MCF 10A (cell line): ENCODE measurements around the gene PPP6R3. TPM values are rescaled to one million over a fixed set of nuclear protein-coding genes. Genes with fewer than 3 reads are reported as not detected.
A peak's percentile ranks its signal among the peaks of the same experiment; 100 is the strongest.
"Not testable (repeated sequence)": the region's sequence is repeated elsewhere in the genome, so short reads cannot be mapped to it uniquely, and the experiment has no call there.

Experiments
- BruUV-seq: library from RNA; stranded (reverse); fragments of 400-500 nt; replicated peaks from 2 replicates; lab custom pipeline; 2021; lab: Mats Ljungman, UMichigan
- CTCF ChIA-PET: fragments of 300-600 bp; sonication (Branson Sonifier 250); formaldehyde crosslinking; extraction: SDS; loops from one replicate; lab custom pipeline; 2021; ENCODE audit warnings: antibody characterized with exemption, inconsistent platforms; lab: Yijun Ruan, JAX
- POLR2A ChIA-PET: fragments of 300-600, 350-650 bp; sonication (Branson Sonifier 250); formaldehyde crosslinking; extraction: SDS; loops from one replicate; lab custom pipeline; 2020; ENCODE audit warnings: antibody characterized with exemption, inconsistent platforms; lab: Yijun Ruan, JAX
- DNase-seq: peaks from one replicate; pipeline ENCODE4 v3.0.0-alpha.2; 2018; ENCODE audit not compliant: unreplicated experiment
- H3K27ac Mint-ChIP-seq: one replicate; pipeline ENCODE4 v1.8.0; 2022; ENCODE audit warnings: mild to moderate bottlenecking, low read depth, mixed read lengths; ENCODE audit not compliant: unreplicated experiment
- H3K27me3 Mint-ChIP-seq: one replicate; pipeline ENCODE4 v1.8.0; 2022; ENCODE audit warnings: mixed read lengths; ENCODE audit not compliant: insufficient read depth, unreplicated experiment
- H3K36me3 Mint-ChIP-seq: one replicate; pipeline ENCODE4 v1.8.0; 2022; ENCODE audit warnings: mild to moderate bottlenecking, moderate library complexity, mixed read lengths; ENCODE audit not compliant: insufficient read depth, unreplicated experiment
- H3K4me1 Mint-ChIP-seq: one replicate; pipeline ENCODE4 v1.8.0; 2022; ENCODE audit warnings: mixed read lengths; ENCODE audit not compliant: insufficient read depth, unreplicated experiment
- H3K4me3 Mint-ChIP-seq: one replicate; pipeline ENCODE4 v1.8.0; 2022; ENCODE audit warnings: mild to moderate bottlenecking, moderate library complexity, mixed read lengths; ENCODE audit not compliant: unreplicated experiment
- H3K9me3 Mint-ChIP-seq: one replicate; pipeline ENCODE4 v1.8.0; 2022; ENCODE audit warnings: mixed read lengths; ENCODE audit not compliant: unreplicated experiment
- CTCF ChIP-seq: fragments of 200-600 bp; IDR thresholded peaks from one replicate; pipeline ENCODE4 v1.8.0; 2022; ENCODE audit warnings: antibody characterized with exemption, mild to moderate bottlenecking; ENCODE audit not compliant: unreplicated experiment
- intact Hi-C: fragments of 100-400 bp; cut with micrococcal nuclease; formaldehyde crosslinking; loops from 2 replicates; pipeline ENCODE4 v1.14.1; 2022
- total RNA-seq: library from RNA; stranded (reverse); gene quantifications from 2 replicates; pipeline ENCODE4 v1.2.3, GENCODE V29; 2022

PPP6R3 gene
- total RNA-seq, 1 experiment from 2014 or later = 95.7 TPM

- H3K4me1 Mint-ChIP-seq = peaks cover 16% of the 10 kb centered on the region
- H3K27me3 Mint-ChIP-seq = no peaks in the 10 kb centered on the region
- H3K27ac Mint-ChIP-seq = no peak overlapping the region
- DNase-seq = no peak
- ChIA-PET CTCF (interaction anchor here (0.6 kb wide), 2 partner anchors 201 to 362 kb away, joined by 3 read pairs; no protein-coding TSS in a partner anchor), POLR2A (no interaction called here)
- H3K9me3 Mint-ChIP-seq = no peaks in the 10 kb centered on the region
- TF ChIP-seq CTCF = no peak
- intact Hi-C loops = no loop called here
- H3K36me3 Mint-ChIP-seq = peaks cover 10% of the 10 kb centered on the region
- H3K4me3 Mint-ChIP-seq = no peak overlapping the region
- BruUV-seq = no TSS peak
These were observed 2.7 kb upstream of the PPP6R3 start for GRCh38 chr11:68457898-68458249.

- Mint-ChIP-seq H3K36me3 (peaks cover 10% of the 10 kb centered on the region), H3K4me1 (peaks cover 18% of the 10 kb centered on the region)
- H3K9me3 Mint-ChIP-seq, H3K4me3 Mint-ChIP-seq, BruUV-seq, H3K27ac Mint-ChIP-seq, H3K27me3 Mint-ChIP-seq, intact Hi-C loops, DNase-seq: not testable (repeated sequence)
- CTCF ChIA-PET = interaction anchor here (0.7 kb wide), 1 partner anchor 326 kb away, joined by 8 read pairs; no protein-coding TSS in a partner anchor
- POLR2A ChIA-PET = interaction anchor here (0.6 kb wide), 1 partner anchor 63 kb away, joined by 3 read pairs; no protein-coding TSS in a partner anchor
These were observed 2.2 kb upstream of the PPP6R3 start for GRCh38 chr11:68458340-68458739.

DNA sequence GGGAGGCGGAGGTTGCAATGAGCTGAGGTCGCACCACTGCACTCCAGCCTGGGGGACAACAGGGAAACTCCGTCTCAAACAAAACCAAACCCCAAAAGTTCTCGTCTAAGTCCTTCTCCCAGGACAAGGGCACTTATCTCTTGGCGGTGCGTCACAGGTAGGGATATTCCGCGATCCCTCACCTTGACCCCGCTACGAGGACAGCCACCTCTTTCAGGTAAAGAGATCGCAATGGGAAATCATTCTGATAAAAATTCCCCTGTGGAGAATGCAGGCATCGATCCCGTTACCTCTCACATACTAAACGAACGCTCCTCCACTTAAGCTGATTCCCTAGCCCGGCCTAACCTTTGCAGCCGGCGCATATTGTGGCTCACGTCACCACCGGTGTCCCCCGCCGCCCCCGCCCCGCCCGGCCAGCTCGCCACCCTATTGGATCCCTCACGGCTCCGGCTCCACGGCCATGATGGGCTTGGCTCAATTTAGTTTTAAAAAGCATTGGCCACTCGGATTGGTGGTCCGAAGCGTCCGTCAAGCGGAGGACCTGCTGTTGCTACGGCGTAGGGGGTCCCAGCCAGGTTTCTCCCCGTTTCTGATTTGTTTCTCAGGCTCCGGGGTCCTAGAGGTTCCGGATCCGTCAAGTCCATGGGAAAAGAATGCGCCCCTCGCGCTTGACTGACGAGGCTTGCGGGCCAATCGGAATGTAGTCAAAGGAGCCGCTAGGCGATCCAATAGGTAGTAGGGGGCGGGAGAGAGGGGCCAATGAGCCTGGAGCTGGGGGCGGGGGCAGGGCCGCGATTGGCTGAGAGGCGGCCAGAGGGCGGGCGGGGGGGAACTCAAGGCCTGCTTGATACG is 439 bp upstream of the PPP6R3 start:
- TF ChIP-seq CTCF = no peak
- H3K4me1 Mint-ChIP-seq = peaks cover 17% of the 10 kb centered on the region
- peaks cover 22% of the 10 kb centered on the region for H3K36me3 Mint-ChIP-seq
- DNase-seq = peak; percentile 99
- no peaks in the 10 kb centered on the region for H3K27me3 Mint-ChIP-seq
- ChIA-PET POLR2A (interaction anchor here (0.5 to 1.7 kb wide), 12 partner anchors 8 to 1040 kb away, joined by 3 to 7 read pairs (median 3); no protein-coding TSS in a partner anchor), CTCF (interaction anchor here (0.7 to 1.4 kb wide), 2 partner anchors 13 to 1183 kb away, joined by 3 read pairs; no protein-coding TSS in a partner anchor)
- H3K9me3 Mint-ChIP-seq = no peaks in the 10 kb centered on the region
- peak overlapping the region; percentile 89 for H3K27ac Mint-ChIP-seq
- H3K4me3 Mint-ChIP-seq = peak overlapping the region; percentile 65
- intact Hi-C loops = loop anchor here (5.0 kb wide), 1 partner anchor 122 kb away; no protein-coding TSS in a partner anchor
- no TSS peak for BruUV-seq

DNA sequence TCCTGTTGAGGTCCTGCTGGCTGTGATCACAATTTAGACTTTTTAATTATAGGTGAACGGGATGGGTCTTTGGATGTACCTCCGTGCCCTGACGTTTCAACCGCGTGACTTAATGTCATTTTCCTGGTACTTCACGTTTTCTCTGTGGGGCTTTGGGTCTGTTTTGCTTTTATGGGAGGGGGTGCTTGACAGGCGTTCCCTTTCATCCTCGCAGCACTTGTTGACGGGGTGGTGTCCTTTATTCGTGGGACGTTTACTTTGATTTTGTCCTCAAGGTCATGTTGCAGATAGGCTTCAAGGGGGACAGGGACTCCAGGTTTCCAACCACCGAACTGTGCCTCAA is 994 bp downstream of the PPP6R3 start:
- DNase-seq = no peak
- Mint-ChIP-seq H3K27ac (peak overlapping the region; percentile 81), H3K36me3 (peaks cover 23% of the 10 kb centered on the region), H3K4me3 (peak overlapping the region; percentile 65), H3K27me3 (no peaks in the 10 kb centered on the region), H3K9me3 (no peaks in the 10 kb centered on the region), H3K4me1 (peaks cover 20% of the 10 kb centered on the region)
- ChIA-PET POLR2A (interaction anchor here (0.6 to 1.3 kb wide), 5 partner anchors 16 to 147 kb away, joined by 3 to 8 read pairs (median 3); no protein-coding TSS in a partner anchor), CTCF (no interaction called here)
- intact Hi-C loops = loop anchor here (5.0 kb wide), 1 partner anchor 121 kb away; no protein-coding TSS in a partner anchor
- no TSS peak for BruUV-seq
- TF ChIP-seq CTCF = no peak
